Kidney capillary endothelial cell (primary cell): ENCODE measurements around the gene AGBL1.

Source experiments
- DNase-seq: peaks from one replicate; pipeline ENCODE4 v3.0.0-alpha.2; 2018; ENCODE audit warnings: low spot score

Gene AGBL1

DNA sequence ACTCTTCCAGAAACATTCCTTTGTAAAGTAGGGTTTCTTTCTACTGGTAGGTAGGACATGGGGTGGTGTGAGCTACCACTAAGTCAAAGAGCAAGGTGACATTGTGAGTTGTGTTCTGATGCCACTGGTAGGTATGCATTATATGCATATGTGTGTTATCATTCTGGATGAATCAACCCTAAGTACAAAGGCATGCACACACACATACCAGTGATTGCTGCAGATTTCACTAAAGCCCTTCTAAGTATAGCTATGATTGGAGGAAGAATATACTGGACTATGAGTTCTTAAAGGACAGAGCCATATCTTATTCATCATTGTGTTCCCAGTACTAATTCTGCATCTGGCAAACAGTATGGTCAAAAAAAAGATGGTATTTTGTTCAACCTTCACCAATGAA lies 646.0 kb downstream of the AGBL1 start:
- DNase-seq, result no peak

DNA sequence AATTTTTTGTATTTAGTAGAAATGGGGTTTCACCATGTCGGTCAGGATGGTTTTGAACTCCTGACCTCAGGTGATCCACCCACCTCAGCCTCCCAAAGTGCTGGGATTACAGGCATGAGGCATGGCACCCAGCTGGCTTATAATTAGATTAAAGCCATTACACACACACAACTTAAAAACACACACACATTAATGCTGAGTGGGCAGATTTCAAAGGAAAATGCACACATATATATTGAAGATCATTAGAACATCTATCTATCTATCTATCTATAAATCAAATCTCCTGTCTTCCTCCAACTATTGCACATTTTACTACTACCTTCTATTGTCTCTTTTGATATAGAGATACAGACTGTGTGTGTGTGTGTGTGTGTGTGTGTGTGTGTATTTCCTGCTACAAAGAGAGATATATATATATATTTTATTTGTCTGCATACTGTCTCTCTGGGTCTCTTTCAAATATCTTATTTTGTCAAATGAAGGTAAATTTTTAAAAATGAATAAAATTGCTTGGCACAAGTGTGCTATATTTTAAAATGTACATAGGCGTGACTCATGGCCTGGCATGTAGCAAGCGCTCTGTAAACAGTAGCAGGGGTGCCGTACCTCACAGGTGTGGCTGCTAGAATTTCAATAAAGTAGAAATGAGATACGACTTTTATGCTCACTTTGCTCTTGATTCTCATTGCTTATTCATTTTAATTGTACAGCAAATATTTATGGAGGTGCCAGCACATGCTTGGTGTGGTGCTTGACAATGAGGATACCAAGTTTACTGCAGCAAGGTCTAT lies 655.8 kb downstream of the AGBL1 start:
- no peak for DNase-seq

GRCh38 chr15:86741917-86742316 lies 662.2 kb downstream of the AGBL1 start:
- DNase-seq, result no peak

DNA sequence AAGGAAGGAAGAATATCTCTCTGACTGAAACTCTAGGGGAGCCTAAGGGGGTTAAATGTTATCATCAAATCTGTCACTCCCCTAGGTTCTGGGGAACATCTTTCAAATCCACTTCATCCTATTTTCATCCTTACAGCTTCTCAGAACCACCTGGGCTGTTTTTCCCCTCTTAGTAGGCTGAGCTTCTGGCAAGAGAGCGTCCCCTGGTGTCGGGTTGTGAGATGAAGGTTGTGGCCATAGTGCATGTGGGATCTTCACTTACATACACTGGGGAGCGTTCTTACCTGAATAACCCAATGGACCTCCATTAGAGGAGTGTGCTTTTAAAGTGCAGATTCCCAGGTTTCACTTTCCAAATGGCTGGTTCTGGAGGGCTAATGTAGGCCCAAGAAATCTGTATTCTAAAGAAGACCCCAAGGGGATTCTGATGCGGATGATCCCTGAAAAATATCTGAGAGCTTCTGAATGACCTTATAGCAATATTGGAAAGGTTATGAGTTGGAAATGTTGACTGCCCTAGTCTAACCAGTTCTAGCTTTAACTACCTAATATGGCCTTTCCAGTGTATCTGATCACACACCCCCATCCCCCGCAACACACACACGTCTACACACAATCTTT lies 663.7 kb downstream of the AGBL1 start:
- DNase-seq, result no peak

DNA sequence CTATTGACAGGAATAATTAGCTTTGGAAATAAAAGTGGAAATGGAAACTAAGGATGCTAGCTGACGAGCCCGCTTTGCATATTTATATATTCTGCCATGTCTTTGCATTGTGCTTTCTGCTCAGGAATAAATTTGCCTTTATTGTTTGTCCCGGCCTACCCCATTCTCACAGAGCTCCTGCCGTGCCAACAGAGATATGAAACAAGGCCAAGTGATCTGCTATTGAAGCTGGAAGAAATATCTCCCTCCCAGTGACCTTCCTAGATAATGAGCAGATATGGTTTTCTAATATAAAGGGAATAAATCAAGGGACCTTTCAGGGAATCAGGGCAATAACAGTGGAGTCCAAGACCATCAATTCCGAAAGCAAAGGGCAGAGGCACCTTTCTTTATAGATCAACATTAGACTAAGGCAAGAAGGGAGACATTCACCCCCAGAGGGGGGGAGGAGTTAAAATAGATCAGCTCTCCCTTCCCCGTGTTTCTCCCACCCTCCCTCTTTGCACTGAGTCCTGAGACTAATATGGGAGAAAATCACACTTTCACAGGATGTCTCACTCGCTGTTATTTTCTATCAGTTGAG lies 664.6 kb downstream of the AGBL1 start:
- DNase-seq, result no peak

DNA sequence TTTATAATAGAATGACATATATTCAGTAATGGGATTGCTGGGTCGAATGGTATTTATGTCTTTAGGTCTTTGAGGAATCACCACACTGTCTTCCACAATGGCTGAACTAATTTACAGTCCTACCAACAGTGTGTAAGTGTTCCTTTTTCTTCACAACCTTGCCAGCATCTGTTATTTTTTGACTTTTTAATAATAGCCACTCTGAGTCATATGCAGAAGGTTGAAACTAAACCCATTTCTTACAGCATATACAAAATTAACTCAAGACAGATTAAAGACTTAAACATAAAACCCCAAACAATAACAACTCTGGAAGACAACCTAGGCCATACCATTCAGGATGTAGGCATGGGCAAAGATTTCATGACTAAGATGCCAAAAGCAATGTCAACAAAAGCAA lies 671.4 kb downstream of the AGBL1 start:
- no peak for DNase-seq

DNA sequence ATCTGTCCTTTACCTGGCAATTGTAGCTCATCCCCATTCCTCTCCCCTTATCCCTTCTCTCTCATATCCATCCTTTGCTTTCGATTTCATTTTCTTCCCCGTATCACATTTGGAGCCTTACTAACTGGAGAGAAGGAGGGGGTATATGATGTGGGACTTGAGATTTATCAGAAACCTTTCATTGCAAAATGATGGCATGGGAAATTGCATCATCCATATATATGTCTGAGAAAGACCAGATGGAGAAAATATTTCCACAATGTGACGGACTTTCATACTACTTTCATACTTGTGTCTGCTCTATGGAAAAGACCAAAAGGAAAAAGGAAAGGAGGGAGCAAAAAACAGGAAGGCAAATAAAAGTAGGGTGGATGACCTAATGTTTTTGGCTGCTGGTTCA lies 675.2 kb downstream of the AGBL1 start:
- no peak for DNase-seq

DNA sequence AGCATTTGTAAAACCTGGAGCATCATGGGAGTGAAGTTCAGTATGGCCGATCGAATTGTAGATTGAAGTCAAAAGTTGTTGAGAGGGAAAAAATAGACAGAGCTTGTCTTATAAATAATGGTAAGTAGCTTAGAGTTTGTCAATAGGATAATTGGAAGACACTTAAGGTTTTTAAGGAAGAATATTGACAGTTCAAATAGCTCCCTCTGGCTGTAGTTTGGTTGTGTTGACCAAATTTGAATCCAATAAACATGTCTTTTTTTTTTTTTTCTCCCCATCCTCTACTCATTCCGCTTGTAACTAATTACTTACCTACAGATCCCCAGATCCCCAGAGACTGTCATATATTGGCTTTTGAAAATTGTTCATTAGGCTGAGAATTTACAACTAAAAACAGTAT lies 677.0 kb downstream of the AGBL1 start:
- DNase-seq, result no peak

GRCh38 chr15:86759800-86760523 lies 680.3 kb downstream of the AGBL1 start:
- no peak for DNase-seq

DNA sequence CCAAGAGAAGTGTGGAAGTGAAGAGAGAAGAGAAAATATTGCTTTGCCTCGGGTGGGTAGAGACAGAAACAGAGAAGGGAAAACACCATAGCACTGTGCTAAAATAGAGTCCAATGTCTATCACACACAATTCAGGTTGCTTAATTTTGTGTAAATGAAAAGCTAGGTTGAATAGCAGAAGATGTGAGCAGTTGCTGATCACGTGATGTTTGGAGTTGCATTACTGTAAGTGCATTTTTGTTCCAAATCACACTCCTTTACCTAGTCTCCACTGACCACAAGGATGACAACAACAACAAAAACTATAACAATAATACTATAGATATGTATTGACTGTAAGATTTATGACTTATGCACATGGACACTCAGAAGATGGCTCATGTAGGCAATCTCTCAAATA lies 683.2 kb downstream of the AGBL1 start:
- DNase-seq, result no peak

- no peak for DNase-seq
Measured at GRCh38 chr15:86764021-86764420, 684.4 kb downstream of the AGBL1 start.

GRCh38 chr15:86765281-86765680 lies 685.6 kb downstream of the AGBL1 start:
- no peak for DNase-seq

- no peak for DNase-seq
Measured at GRCh38 chr15:86772369-86773059, 692.8 kb downstream of the AGBL1 start.

- DNase-seq, result no peak
Measured at GRCh38 chr15:86773736-86774135, 694.1 kb downstream of the AGBL1 start.

DNA sequence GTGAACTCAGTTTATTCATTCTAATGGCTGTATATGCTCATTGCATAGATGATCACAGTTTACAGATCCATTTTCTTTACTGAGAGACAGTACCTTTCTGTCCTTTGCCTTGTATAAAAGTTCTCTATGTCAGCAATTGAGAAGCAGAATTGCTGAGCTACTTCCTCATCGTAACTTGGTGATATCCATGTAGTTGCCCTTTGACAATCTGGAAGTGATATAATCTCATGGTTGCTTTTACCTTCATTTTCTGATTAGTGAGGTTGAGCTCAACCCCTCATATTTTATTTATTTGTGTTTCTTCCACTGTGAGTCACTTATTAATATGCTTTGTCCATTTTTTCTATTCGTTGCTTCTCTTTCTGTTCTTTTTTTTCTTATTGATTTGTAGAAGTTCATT lies 696.5 kb downstream of the AGBL1 start:
- no peak for DNase-seq

DNA sequence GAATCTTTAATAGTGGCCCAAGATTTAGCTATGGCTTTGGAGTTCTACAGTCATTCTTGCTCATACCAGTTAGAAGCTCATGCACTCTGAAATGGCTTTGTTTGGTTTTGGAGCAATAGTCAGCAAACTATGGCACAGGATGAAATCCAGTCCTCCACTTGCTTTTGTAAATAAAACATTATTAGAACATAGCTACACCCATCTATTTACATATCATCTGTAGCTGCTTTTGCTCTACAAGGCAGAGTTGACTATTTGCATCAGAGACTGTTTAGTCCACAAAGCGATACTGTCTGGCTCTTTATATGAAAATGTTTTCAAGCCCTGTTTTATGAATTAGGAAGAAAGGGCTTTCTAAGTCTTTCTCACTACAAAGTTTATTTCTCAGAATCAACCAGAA lies 716.9 kb downstream of the AGBL1 start:
- DNase-seq, result no peak

- DNase-seq, result no peak
Measured at GRCh38 chr15:86797135-86797534, 717.5 kb downstream of the AGBL1 start.

- DNase-seq, result no peak
Measured at GRCh38 chr15:86799226-86799625, 719.6 kb downstream of the AGBL1 start.

- DNase-seq, result no peak
Measured at GRCh38 chr15:86802244-86802643, 722.6 kb downstream of the AGBL1 start.

DNA sequence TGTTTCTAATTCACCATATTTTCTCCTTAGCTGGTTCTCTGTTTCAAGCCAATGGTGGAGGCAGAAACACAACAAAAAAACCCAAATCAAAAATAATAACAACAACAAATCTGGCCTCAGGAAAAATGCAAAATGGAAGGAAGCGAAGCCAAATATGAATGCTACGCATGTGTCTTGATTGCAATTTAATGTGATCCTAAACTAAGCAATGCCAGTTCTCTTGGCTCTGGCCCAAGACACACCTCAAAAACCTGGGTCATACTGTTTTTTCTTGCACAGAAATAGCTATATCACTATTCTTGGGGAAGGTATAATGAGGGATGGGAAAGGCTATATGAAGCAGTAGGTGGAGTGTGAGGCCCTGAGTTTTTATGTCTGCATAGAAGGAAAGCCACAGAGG lies 724.7 kb downstream of the AGBL1 start:
- DNase-seq, result no peak

DNA sequence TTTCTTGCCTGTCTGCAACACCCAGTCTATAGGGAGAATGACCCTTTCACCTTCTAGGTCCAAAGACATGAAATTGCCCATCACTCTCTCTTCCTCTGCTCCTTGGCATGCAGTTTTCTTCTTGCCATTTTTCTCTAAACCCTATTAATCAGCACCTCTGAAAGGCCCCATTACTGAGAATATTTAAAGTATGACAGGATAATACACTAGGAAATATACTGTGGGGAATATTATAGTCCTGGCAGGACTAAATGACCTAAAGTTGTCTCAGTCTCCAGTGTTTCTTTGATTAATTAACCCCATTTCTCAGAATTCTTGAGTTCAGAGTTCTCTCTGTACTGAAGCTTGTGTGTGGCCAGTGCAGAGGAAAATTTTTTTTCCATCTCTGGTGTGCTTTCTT lies 730.7 kb downstream of the AGBL1 start:
- DNase-seq, result no peak

GRCh38 chr15:86813892-86814291 lies 734.2 kb downstream of the AGBL1 start:
- DNase-seq, result no peak
